ENCODE measurements around the gene SMC1B.
A peak's percentile ranks its signal among the peaks of the same experiment; 100 is the strongest.

The SMC1B gene

DNA sequence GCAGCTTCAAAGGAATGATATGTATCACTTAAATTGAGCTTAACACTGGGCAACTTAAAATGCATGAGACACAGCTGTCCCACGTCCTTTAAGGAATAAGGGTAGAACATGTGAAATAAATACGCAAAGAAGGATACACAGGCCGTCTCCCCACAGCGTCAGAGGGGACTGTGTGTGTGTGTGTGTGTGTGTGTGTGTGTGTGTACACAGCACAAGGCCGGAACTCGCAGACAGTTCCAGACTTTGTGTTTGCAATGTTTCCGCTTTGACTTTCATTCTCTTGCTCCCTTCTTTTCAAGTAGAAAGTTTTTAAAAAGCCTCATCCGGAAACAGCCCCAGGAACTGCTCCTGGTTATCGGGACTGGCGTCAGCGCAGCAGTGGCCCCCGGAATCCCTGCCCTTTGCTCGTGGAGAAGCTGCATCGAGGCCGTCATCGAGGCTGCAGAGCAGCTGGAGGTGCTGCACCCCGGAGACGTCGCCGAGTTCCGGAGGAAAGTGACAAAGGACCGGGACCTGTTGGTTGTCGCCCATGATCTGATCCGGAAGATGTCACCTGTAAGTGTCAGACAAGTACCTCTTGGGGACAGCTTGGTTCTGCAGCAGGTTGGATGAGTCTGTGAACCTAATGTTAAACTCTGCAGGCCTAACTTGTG lies 90.4 kb downstream of the SMC1B start:
- no peak for DNase-seq (ENCODE audit: low read depth, low spot score)

- DNase-seq (ENCODE audit: low read depth, low spot score), result no peak
Observed at GRCh38 chr22:45321827-45322226, 91.6 kb downstream of the SMC1B start.

- DNase-seq (ENCODE audit: low read depth, low spot score), result no peak
Observed at GRCh38 chr22:45320357-45320976, 92.9 kb downstream of the SMC1B start.

- no peak for DNase-seq (ENCODE audit: low read depth, low spot score)
Observed at GRCh38 chr22:45319324-45319685, 94.1 kb downstream of the SMC1B start.

- DNase-seq (ENCODE audit: low read depth, low spot score), result no peak
Observed at GRCh38 chr22:45318558-45319323, 94.7 kb downstream of the SMC1B start.

DNA sequence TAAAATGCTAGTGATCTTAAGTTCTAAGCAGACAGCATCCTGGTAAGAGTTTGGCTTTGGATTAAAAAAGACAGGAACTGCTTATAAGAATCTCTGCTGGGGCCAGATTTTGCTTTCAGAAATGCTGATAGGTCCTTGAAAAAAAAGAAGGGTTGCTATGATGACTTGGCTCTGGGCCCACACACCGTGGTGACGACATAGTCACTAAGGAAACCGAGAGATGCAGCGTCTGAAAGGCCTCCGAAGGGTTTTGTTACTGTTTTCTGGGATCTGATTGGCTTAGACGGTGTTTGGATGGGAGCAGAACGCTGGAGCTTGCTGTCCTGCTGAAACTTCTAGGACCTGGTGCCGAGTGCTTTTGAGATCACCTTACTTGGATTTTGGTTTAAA lies 95.2 kb downstream of the SMC1B start:
- peak; percentile 48 for DNase-seq (ENCODE audit: low read depth, low spot score)

DNA sequence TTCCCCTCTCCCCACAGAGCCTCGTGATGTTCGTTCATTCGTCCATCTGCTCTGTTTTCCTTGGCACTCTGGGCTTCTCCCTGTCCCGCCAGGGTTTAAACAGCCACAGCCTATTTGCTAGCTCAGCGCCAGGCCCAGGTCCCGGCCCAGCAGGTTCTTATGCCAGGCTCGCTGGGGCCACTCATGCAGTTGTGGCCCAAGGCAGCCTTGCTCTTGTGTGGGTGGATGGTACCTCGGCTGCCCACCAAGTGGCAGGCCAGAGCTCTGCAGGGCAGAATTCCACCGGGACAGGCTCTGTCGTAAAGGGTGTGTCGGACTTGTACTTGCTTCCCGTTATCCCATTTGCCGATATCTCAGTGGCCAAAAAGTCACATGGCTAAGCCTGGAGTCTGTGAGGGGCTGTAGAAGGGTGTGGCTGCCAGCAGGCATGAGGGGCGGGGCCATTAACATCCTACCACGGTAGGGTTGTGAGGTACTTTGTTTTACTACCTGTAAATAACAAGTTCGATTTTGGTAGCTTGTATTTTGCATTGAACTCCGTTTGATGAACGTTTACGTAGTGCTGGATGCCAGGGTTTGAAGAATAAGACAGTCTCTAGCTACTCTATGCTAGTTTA lies 95.7 kb downstream of the SMC1B start:
- DNase-seq (ENCODE audit: low read depth, low spot score), result peak; percentile 70

- no peak for DNase-seq (ENCODE audit: low read depth, low spot score)
Observed at GRCh38 chr22:45316796-45317526, 96.4 kb downstream of the SMC1B start.

DNA sequence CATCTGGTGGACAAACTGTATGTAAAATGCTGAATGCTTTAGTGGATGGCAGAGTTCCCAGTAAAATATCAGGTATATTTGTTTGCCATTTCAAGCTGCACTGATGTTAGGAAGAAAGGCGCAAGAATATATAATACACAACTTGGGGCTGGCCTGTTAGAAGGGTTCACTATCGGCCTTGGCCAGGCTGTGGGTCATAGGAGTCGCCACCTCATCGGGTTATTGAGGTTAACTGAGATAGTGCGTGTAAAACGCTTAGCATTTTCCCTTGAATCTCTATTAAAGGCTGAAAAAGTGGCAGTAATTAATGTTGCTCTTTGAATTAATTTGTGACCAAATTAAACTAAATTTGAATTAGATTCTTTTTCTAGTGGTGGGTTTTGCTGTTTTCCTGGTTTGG lies 98.6 kb downstream of the SMC1B start:
- DNase-seq (ENCODE audit: low read depth, low spot score), result no peak

- peak; percentile 50 for DNase-seq (ENCODE audit: low read depth, low spot score)
Observed at GRCh38 chr22:45314054-45314721, 99.2 kb downstream of the SMC1B start.

DNA sequence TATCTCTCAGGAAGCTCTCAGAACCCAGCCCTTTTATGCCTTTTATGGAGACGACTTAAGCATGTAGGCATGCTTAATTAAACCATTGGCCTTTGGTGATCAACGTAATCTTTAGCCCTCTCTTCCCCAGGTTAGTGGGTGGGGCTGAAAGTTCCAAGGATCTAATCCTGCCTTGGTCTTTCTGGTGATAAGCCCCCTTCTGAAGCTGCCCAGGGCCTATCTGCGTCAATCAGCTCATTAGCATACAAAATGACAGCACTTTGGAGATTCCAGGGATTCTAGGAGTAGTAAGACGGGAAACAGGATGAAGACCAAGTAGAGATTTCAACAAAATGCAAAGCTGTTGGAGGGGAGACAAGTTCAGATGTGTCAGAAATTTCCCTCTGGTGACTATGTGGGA lies 100.5 kb downstream of the SMC1B start:
- peak; percentile 73 for DNase-seq (ENCODE audit: low read depth, low spot score)

- DNase-seq (ENCODE audit: low read depth, low spot score), result no peak
Observed at GRCh38 chr22:45312415-45312814, 101.0 kb downstream of the SMC1B start.

GRCh38 chr22:45310977-45311531 lies 102.3 kb downstream of the SMC1B start:
- no peak for DNase-seq (ENCODE audit: low read depth, low spot score)

GRCh38 chr22:45310331-45310976 lies 102.9 kb downstream of the SMC1B start:
- DNase-seq (ENCODE audit: low read depth, low spot score), result no peak

DNA sequence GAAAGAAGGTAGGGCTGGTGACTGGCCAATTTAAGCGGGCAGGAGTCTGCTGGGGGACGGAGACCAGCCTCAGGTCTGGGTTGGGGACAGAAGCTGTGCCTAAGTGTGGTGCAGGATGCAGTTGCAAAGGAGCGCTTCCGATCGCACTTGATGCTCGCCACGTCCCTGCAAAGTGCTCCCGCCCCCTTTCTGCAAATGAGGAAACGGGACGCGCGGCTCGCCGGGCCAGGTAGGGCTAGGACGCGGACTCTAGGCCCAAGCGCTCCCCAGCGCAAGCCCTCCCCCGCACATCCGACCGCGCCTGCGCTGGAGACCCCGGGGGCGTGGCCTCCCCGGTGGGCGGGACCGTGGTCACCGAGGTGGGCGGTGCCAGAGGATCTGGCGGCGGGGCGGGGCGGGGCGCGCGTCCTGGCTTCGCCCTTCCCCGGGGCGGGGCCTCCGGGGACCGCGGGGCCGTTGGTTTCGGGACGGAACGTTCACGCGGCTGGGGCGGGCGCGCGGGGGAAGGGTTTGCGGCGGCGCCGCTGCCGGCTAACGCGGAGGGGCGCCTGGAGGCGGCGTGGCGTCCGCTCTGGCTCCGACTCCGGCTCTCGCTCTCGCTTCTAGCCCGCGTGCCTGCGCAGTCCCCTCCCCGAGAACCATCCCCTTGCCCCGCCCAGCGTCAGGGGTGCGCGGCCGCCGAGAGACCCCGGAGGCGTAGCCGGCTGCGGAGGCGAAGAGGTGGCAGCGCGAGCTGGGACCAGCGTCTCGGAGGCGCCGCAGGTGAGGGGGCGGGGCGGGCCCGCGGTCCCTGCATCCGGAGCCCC lies 103.8 kb downstream of the SMC1B start, which contains the start of gene FAM118A:
TSS of gene FAM118A (plus strand) at position 513 of the 806 bp plus-strand sequence. CDS start 12,446 bp downstream, outside the sequence.
- peak; percentile 95 for DNase-seq (ENCODE audit: low read depth, low spot score)

GRCh38 chr22:45308957-45309421 lies 104.4 kb downstream of the SMC1B start:
- peak; percentile 49 for DNase-seq (ENCODE audit: low read depth, low spot score)

DNA sequence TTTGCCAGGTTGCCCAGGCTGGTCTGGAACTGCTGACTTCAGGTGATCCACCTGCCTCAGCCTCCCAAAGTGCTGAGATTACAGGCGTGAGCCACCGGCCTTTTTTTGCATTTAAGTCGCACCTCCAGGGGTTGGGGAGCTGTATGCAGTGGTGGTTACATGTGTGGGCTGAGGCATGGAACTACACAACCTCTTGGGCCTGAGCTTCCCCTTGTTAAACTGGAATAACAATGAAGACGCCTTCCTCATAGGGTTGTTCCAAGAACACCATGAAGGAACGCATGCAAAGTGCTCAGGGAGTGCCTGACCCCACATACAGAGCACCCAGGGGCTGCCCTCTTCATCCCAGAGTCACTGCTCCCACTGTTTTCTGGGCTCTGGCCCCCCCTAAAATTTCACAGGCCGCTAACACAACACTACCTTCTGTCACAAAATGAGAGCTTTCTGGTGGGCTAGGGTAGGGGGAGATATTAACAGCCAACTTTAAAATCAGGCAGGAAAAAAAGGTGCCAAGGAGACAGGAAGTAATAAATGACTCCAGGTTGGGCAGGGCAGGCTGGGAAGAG lies 104.9 kb downstream of the SMC1B start:
- no peak for DNase-seq (ENCODE audit: low read depth, low spot score)

DNA sequence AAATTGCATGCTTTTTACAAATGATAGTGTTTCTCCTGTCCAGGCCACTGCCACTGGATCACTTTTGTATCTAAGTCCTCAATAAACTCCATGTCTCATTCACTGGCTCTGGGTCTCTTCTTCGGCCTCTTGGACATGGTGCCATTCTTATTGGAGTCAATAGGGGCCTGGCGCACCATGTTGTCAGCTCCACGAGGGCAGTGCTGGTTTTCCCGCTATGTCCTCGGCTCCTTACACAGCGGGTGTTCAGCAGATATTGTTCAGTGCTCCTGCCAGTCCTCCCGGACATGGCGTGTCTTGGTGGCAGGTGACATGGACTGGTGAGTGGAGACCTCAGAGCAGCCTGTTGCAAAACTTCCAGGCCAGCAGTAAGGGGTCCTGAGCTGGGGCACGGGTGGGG lies 107.3 kb downstream of the SMC1B start:
- no peak for DNase-seq (ENCODE audit: low read depth, low spot score)

Measured in ELF-1 (cell line).